Neuronal stem cell (in vitro differentiated cells): Measurements from ENCODE around the gene OR52N1.

Experiments used
- DNase-seq: peaks from one replicate; pipeline ENCODE4 v3.0.0-alpha.2; 2013; ENCODE audit warnings: low spot score
- H2AFZ ChIP-seq: one replicate; pipeline ENCODE4 v1.6.1; 2013; ENCODE audit warnings: mild to moderate bottlenecking, low read length, inconsistent platforms
- H2AK5ac ChIP-seq: 2 replicates; pipeline ENCODE4 v1.6.1; 2013; ENCODE audit warnings: low read depth, mild to moderate bottlenecking, inconsistent platforms, low read length, moderate library complexity, mixed read lengths
- H2BK120ac ChIP-seq: 2 replicates; pipeline ENCODE4 v1.6.1; 2013; ENCODE audit warnings: low read depth, mild to moderate bottlenecking, inconsistent platforms, low read length, moderate library complexity, mixed read lengths
- H2BK12ac ChIP-seq: one replicate; pipeline ENCODE4 v1.6.1; 2013; ENCODE audit warnings: low read length, inconsistent platforms
- H2BK15ac ChIP-seq: 2 replicates; pipeline ENCODE4 v1.6.1; 2013; ENCODE audit warnings: mild to moderate bottlenecking, low read length, inconsistent platforms, mixed read lengths
- H2BK5ac ChIP-seq: one replicate; pipeline ENCODE4 v1.6.1; 2013; ENCODE audit warnings: inconsistent platforms, mild to moderate bottlenecking, low read length, moderate library complexity
- H3K14ac ChIP-seq: one replicate; pipeline ENCODE4 v1.6.1; 2013; ENCODE audit warnings: low read length, inconsistent platforms
- H3K18ac ChIP-seq: 2 replicates; pipeline ENCODE4 v1.6.1; 2013; ENCODE audit warnings: low read length, inconsistent platforms
- H3K23ac ChIP-seq: 2 replicates; pipeline ENCODE4 v1.6.1; 2013; ENCODE audit warnings: low read depth, mild to moderate bottlenecking, mixed read lengths, low read length, inconsistent platforms; ENCODE audit not compliant: poor library complexity
- H3K27ac ChIP-seq: replicated peaks from 3 replicates; pipeline ENCODE4 v1.5.1; 2013; ENCODE audit warnings: low read length, inconsistent platforms
- H3K27me3 ChIP-seq, 3 experiments: 2 replicates each; pipeline ENCODE4 v1.6.1; 2013; ENCODE audit warnings: low read length in 3 of 3, mild to moderate bottlenecking in 2 of 3, inconsistent platforms in 1 of 3, low read depth in 1 of 3, mixed read lengths in 1 of 3, moderate library complexity in 1 of 3; ENCODE audit not compliant: control insufficient read depth in 3 of 3, insufficient read depth in 3 of 3
- H3K36me3 ChIP-seq, 2 donors: replicated peaks in 1 of 2; 2 replicates each; pipeline ENCODE4 v1.6.1; 2013; ENCODE audit warnings: low read length in 2 of 2; ENCODE audit not compliant: control insufficient read depth in 2 of 2, insufficient read depth in 2 of 2
- H3K4ac ChIP-seq: 2 replicates; pipeline ENCODE4 v1.6.1; 2013; ENCODE audit warnings: inconsistent platforms, mild to moderate bottlenecking, low read length, moderate library complexity
- H3K4me1 ChIP-seq, 2 donors: 1 replicate in 1 of 2; 2 replicates in 1 of 2; pipeline ENCODE4 v1.6.1; 2013; ENCODE audit warnings: low read length in 2 of 2, low read depth in 1 of 2; ENCODE audit not compliant: control insufficient read depth in 2 of 2, insufficient read depth in 1 of 2
- H3K4me2 ChIP-seq: one replicate; pipeline ENCODE4 v1.6.1; 2013; ENCODE audit warnings: mild to moderate bottlenecking, low read length, inconsistent platforms; ENCODE audit not compliant: insufficient read depth, poor library complexity, severe bottlenecking
- H3K4me3 ChIP-seq, 2 donors: 2 replicates each; pipeline ENCODE4 v1.5.1; 2013; ENCODE audit warnings: low read length in 2 of 2, mild to moderate bottlenecking in 2 of 2, inconsistent platforms in 1 of 2, moderate library complexity in 1 of 2
- H3K79me1 ChIP-seq: one replicate; pipeline ENCODE4 v1.6.1; 2013; ENCODE audit warnings: low read depth, mild to moderate bottlenecking, inconsistent platforms, low read length, moderate library complexity
- H3K9ac ChIP-seq: one replicate; pipeline ENCODE4 v1.6.1; 2013; ENCODE audit warnings: mild to moderate bottlenecking, low read depth, low read length, inconsistent platforms; ENCODE audit not compliant: poor library complexity
- H3K9me3 ChIP-seq, 2 donors: replicated peaks in 1 of 2; 2 replicates each; pipeline versions ENCODE3 to v1.6.1; 2013; ENCODE audit warnings: low read length in 2 of 2, mild to moderate bottlenecking in 2 of 2, inconsistent platforms in 1 of 2, low read depth in 1 of 2, mixed read lengths in 1 of 2, moderate library complexity in 1 of 2; ENCODE audit not compliant: control insufficient read depth in 2 of 2, insufficient read depth in 1 of 2
- H4K8ac ChIP-seq: one replicate; pipeline ENCODE4 v1.6.1; 2013; ENCODE audit warnings: low read depth, mild to moderate bottlenecking, inconsistent platforms, low read length, moderate library complexity
- H4K91ac ChIP-seq: one replicate; pipeline ENCODE4 v1.6.1; 2013; ENCODE audit warnings: low read length, low read depth, mild to moderate bottlenecking, inconsistent platforms; ENCODE audit not compliant: poor library complexity
- WGBS, 2 donors: extraction: QIAGEN DNeasy Blood & Tissue Kit; methylation state at CpG; one replicate each; pipeline ENCODE4 v1.1.7; 2013; ENCODE audit warnings: missing lambda C conversion rate in 2 of 2, mixed read lengths in 1 of 2; ENCODE audit not compliant: insufficient read length in 2 of 2, insufficient replicate concordance in 1 of 2; ENCODE audit errors: extremely low coverage in 2 of 2; 5-methylcytosine and 5-hydroxymethylcytosine counted together

OR52N1 gene

DNA sequence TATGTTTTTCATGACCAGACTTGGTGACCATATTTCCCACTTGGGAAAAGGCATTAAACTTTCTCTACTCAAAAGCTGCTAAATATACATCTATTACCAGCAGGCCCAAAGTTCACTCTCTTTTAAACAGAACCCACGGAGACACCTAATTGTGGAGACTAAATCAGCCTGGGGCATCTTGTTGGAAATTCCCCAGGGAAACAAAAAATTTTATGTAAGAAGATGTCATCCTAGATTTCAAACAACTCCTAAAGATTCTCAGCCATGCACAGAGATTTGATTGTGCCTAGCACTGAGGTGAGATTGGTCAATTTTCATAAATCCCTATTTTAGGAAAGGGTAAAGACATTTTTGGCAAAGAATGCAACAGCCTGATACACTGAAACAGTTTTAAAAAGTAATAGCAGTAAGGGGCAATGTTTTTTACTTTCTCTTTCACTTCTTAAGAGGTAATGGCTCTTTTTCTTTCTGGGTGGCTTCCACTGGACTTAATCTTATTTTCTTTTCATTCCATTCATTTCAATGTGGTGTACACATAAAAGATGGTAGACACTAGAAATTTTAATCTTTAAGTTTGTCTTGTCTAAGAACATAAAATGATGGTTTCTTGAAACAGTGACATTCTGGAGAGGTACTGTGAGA, 27.3 kb upstream of the OR52N1 start:
- no peak overlapping the region for H3K18ac ChIP-seq
- H2BK5ac ChIP-seq, result no peak overlapping the region
- no peaks in the 10 kb centered on the region for H3K79me1 ChIP-seq
- no peak overlapping the region for H4K8ac ChIP-seq
- no peaks in the 10 kb centered on the region for H3K27me3 ChIP-seq
- H3K36me3 ChIP-seq, result no peaks in the 10 kb centered on the region
- H3K4me2 ChIP-seq, result no peak overlapping the region
- H2BK15ac ChIP-seq, result no peak overlapping the region
- no peak overlapping the region for H2AFZ ChIP-seq
- H3K23ac ChIP-seq, result no peak overlapping the region
- DNase-seq, result no peak
- no peaks in the 10 kb centered on the region for H3K4me1 ChIP-seq
- no peaks in the 10 kb centered on the region for H3K9me3 ChIP-seq
- no peak overlapping the region for H3K14ac ChIP-seq
- H2BK12ac ChIP-seq, result no peak overlapping the region
- WGBS, 2 donors, result no CpG with 5 or more reads among the region's 1 CpG
- H3K4ac ChIP-seq, result no peak overlapping the region
- no peak overlapping the region for H4K91ac ChIP-seq
- H2BK120ac ChIP-seq, result no peak overlapping the region
- no peak overlapping the region for H2AK5ac ChIP-seq
- H3K4me3 ChIP-seq, result no peak overlapping the region
- H3K9ac ChIP-seq, result no peak overlapping the region
- H3K27ac ChIP-seq, result no peak overlapping the region

DNA sequence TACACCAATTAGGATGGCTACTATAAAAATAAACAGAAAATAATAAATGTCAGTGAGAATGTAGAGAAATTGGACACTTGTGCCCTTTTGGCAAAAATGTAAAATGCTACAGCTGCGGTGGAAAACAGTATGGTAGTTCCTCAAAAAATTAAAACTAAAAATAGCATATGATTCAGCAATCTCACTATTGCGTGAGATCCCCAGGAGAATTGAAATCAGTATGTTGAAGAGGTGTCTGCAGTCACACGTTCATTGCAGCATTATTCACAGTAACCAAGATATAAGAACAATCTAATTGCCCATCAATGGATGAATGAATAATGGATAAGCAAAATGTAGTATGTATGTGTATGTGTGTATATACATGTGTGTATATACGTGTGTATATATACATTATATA, 24.5 kb upstream of the OR52N1 start:
- WGBS, 2 donors, result no CpG with 5 or more reads among the region's 4 CpGs
- Histone ChIP-seq H2BK12ac (no peak overlapping the region), H3K4me3 (no peak overlapping the region), H4K91ac (no peak overlapping the region), H2AK5ac (no peak overlapping the region), H3K18ac (no peak overlapping the region), H4K8ac (no peak overlapping the region), H3K27me3 (no peaks in the 10 kb centered on the region), H2BK15ac (no peak overlapping the region), H3K23ac (no peak overlapping the region), H3K14ac (no peak overlapping the region), H3K4me1 (no peaks in the 10 kb centered on the region), H3K9me3 (no peaks in the 10 kb centered on the region), H3K36me3 (no peaks in the 10 kb centered on the region), H3K4ac (no peak overlapping the region), H2BK120ac (no peak overlapping the region), H3K4me2 (no peak overlapping the region), H3K79me1 (no peaks in the 10 kb centered on the region), H2AFZ (no peak overlapping the region), H2BK5ac (no peak overlapping the region), H3K27ac (no peak overlapping the region), H3K9ac (no peak overlapping the region)
- no peak for DNase-seq

DNA sequence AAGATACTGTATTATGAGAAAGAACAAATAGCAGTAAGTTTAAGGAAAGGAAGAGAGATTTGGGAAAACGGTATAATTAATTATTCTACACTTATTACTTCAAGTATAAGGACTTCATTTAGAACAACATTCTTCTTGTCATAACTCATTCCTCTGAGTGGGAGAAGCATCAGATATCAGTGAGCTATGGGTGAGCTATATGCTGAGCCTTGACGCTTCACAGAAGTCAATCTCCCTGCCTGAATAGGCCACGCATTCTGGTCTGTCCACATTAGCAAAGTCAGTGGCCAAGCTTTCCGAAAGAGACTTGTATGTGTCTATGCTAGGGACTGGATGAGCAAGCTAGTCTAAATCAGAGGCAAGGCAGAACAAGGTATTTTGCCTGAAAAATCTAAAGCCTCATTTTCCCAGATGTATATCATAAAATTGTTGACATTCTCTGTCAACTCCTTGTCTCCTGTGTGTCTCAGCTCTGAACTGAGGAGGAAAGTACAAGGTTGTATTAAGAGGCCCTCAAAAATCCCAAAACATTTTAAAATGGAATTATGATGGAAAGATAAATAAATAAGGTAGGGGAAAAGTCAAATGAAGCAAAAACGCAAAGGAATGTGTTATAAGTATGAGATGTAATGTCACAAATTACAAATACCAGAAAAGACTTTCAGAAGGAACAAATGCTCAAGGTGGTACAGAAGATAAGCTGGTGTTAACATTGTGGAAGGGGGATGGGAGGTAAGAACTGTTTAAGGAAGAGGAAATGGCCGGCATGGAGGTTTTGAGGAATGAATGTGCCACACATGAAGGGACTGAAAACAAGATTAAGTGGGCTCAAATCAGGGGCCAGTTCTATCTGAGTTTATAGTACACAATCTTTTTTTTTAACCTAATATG, 19.1 kb upstream of the OR52N1 start:
- H3K9ac ChIP-seq, result no peak overlapping the region
- no peaks in the 10 kb centered on the region for H3K36me3 ChIP-seq
- no peak overlapping the region for H3K4me3 ChIP-seq
- 100% methylated on average over 1 of the region's 6 CpGs; no CpG with 5 or more reads in 1 of the 2 donors for WGBS, 2 donors
- no peaks in the 10 kb centered on the region for H3K9me3 ChIP-seq
- H2BK120ac ChIP-seq, result no peak overlapping the region
- peaks cover 0 to 3% of the 10 kb centered on the region in 2 donors for H3K4me1 ChIP-seq
- no peak overlapping the region for H2AK5ac ChIP-seq
- DNase-seq, result no peak
- H3K4me2 ChIP-seq, result no peak overlapping the region
- H3K14ac ChIP-seq, result no peak overlapping the region
- no peak overlapping the region for H4K8ac ChIP-seq
- H3K27ac ChIP-seq, result no peak overlapping the region
- no peak overlapping the region for H2BK12ac ChIP-seq
- no peak overlapping the region for H3K18ac ChIP-seq
- no peak overlapping the region for H2BK15ac ChIP-seq
- H3K23ac ChIP-seq, result no peak overlapping the region
- no peaks in the 10 kb centered on the region for H3K79me1 ChIP-seq
- H2AFZ ChIP-seq, result no peak overlapping the region
- H2BK5ac ChIP-seq, result no peak overlapping the region
- no peak overlapping the region for H4K91ac ChIP-seq
- no peak overlapping the region for H3K4ac ChIP-seq
- no peaks in the 10 kb centered on the region for H3K27me3 ChIP-seq

DNA sequence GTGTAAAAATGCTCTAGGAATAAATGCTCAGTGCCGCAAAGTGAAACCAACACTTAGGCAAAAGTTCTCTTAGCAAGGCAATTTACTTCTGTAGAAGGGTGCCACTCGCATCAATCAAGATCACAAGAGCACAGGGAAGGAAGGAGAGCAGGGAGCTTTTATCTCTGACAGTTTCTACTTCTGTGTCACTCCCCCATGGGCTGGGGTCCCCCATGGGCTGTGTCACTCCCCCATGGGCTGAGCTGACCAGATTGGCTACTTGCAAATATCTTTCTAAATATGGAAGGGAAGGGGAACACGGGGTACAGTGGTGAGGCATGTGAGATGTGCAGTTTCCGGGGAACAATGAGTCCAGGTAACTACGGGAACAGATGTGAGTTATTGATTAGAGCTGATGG, 18.1 kb upstream of the OR52N1 start:
- H2BK5ac ChIP-seq, result no peak overlapping the region

More for the DNA sequence above, 18.1 kb upstream of the OR52N1 start:
- Histone ChIP-seq H3K4me1 (peaks cover 0 to 3% of the 10 kb centered on the region in 2 donors), H3K27me3 (no peaks in the 10 kb centered on the region), H3K36me3 (no peaks in the 10 kb centered on the region), H4K8ac (no peak overlapping the region), H3K27ac (no peak overlapping the region), H3K14ac (no peak overlapping the region), H3K79me1 (no peaks in the 10 kb centered on the region), H2AK5ac (no peak overlapping the region), H3K23ac (no peak overlapping the region), H2AFZ (peak overlapping the region; percentile 62), H2BK12ac (no peak overlapping the region), H2BK15ac (no peak overlapping the region), H2BK120ac (no peak overlapping the region), H3K18ac (no peak overlapping the region), H3K4ac (no peak overlapping the region), H3K9ac (no peak overlapping the region), H3K4me2 (no peak overlapping the region), H3K4me3 (no peak overlapping the region), H4K91ac (no peak overlapping the region), H3K9me3 (no peaks in the 10 kb centered on the region)
- no CpG with 5 or more reads among the region's 5 CpGs for WGBS, 2 donors
- no peak for DNase-seq
